IMR-90 (cell line): Measurements from ENCODE around the gene AGAP1. TPM values are rescaled to one million over a fixed set of nuclear protein-coding genes. Genes with fewer than 3 reads are reported as not detected.

ENCODE experiments used
- ATAC-seq: fragments of 200-7000 bp; cut with Tn5 transposase; 2 replicates; pipeline ENCODE4 v1.9.1; 2020; ENCODE audit warnings: low read depth, mild to moderate bottlenecking, moderate library complexity
- BruUV-seq: library from RNA; stranded (reverse); fragments of 400-500 nt; replicated peaks from 2 replicates; lab custom pipeline; 2021; lab: Mats Ljungman, UMichigan
- CTCF ChIA-PET: fragments of 300-600 bp; formaldehyde crosslinking; extraction: SDS; loops from one replicate; lab custom pipeline; 2021; ENCODE audit warnings: antibody characterized with exemption; lab: Yijun Ruan, JAX
- POLR2A ChIA-PET: fragments of 300-600 bp; sonication (Branson Sonifier 250); formaldehyde crosslinking; loops from one replicate; lab custom pipeline; 2022; ENCODE audit warnings: antibody characterized with exemption; ENCODE audit not compliant: unreplicated experiment; lab: Charles Lee
- DNase-seq: peaks from one replicate; pipeline ENCODE4 v3.0.0; 2013
- H2AFZ ChIP-seq: replicated peaks from 2 replicates; pipeline ENCODE3; 2013; ENCODE audit warnings: low read length, mild to moderate bottlenecking; ENCODE audit not compliant: poor library complexity
- H2AK5ac ChIP-seq: 2 replicates; pipeline ENCODE4 v1.6.1; 2013; ENCODE audit warnings: low read depth, low read length, inconsistent platforms
- H2AK9ac ChIP-seq: replicated peaks from 2 replicates; pipeline ENCODE3; 2013; ENCODE audit warnings: mild to moderate bottlenecking, low read depth, low read length, moderate library complexity; ENCODE audit not compliant: poor library complexity
- H2BK120ac ChIP-seq: 2 replicates; pipeline ENCODE4 v1.6.1; 2013; ENCODE audit warnings: low read depth, low read length, inconsistent platforms
- H2BK15ac ChIP-seq: 3 replicates; pipeline ENCODE4 v1.6.1; 2013; ENCODE audit warnings: low read depth, low read length, inconsistent platforms
- H2BK20ac ChIP-seq: 2 replicates; pipeline ENCODE4 v1.6.1; 2013; ENCODE audit warnings: low read depth, mild to moderate bottlenecking, inconsistent platforms, low read length, moderate library complexity
- H2BK5ac ChIP-seq: 2 replicates; pipeline ENCODE4 v1.6.1; 2013; ENCODE audit warnings: mild to moderate bottlenecking, low read depth, low read length, inconsistent platforms; ENCODE audit not compliant: poor library complexity, severe bottlenecking
- H3K14ac ChIP-seq: replicated peaks from 2 replicates; pipeline ENCODE4 v1.6.1; 2013; ENCODE audit warnings: low read depth, low read length, inconsistent platforms
- H3K18ac ChIP-seq: 2 replicates; pipeline ENCODE4 v1.6.1; 2013; ENCODE audit warnings: low read depth, low read length, control low read depth
- H3K23ac ChIP-seq: 2 replicates; pipeline ENCODE4 v1.6.1; 2013; ENCODE audit warnings: low read depth, low read length, inconsistent platforms
- H3K27ac ChIP-seq: 2 replicates; pipeline ENCODE4 v1.5.1; 2013; ENCODE audit warnings: mild to moderate bottlenecking, control low read depth, low read length; ENCODE audit not compliant: insufficient read depth
- H3K27me3 ChIP-seq: 2 replicates; pipeline ENCODE4 v1.6.1; 2013; ENCODE audit warnings: low read length; ENCODE audit not compliant: control insufficient read depth, insufficient read depth
- H3K36me3 ChIP-seq: 2 replicates; pipeline ENCODE4 v1.6.1; 2013; ENCODE audit warnings: low read length, mixed read lengths; ENCODE audit not compliant: control insufficient read depth, insufficient read depth
- H3K4ac ChIP-seq: 2 replicates; pipeline ENCODE4 v1.6.1; 2013; ENCODE audit warnings: low read depth, low read length, inconsistent platforms
- H3K4me1 ChIP-seq: 2 replicates; pipeline ENCODE4 v1.6.1; 2013; ENCODE audit warnings: low read length, mixed read lengths; ENCODE audit not compliant: control insufficient read depth, insufficient read depth
- H3K4me2 ChIP-seq: 2 replicates; pipeline ENCODE4 v1.6.1; 2013; ENCODE audit warnings: low read depth, mild to moderate bottlenecking, control low read depth, low read length, moderate library complexity
- H3K4me3 ChIP-seq: 2 replicates; pipeline ENCODE4 v1.5.1; 2013; ENCODE audit warnings: low read depth, mild to moderate bottlenecking, control low read depth, low read length, moderate library complexity; ENCODE audit not compliant: insufficient read depth
- H3K56ac ChIP-seq: 2 replicates; pipeline ENCODE4 v1.6.1; 2013; ENCODE audit warnings: low read length, inconsistent platforms; ENCODE audit not compliant: insufficient read depth; ENCODE audit errors: extremely low read depth
- H3K79me1 ChIP-seq, 2 experiments: 2 replicates each; pipeline ENCODE4 v1.6.1; 2013; ENCODE audit warnings: low read length in 2 of 2, inconsistent platforms in 1 of 2, low read depth in 1 of 2
- H3K9ac ChIP-seq: 2 replicates; pipeline ENCODE4 v1.6.1; 2013; ENCODE audit warnings: low read depth, low read length, control low read depth
- H3K9me1 ChIP-seq: 2 replicates; pipeline ENCODE4 v1.6.1; 2013; ENCODE audit warnings: low read length, inconsistent platforms; ENCODE audit not compliant: insufficient read depth
- H3K9me3 ChIP-seq: 2 replicates; pipeline ENCODE4 v1.6.1; 2013; ENCODE audit warnings: low read length; ENCODE audit not compliant: control insufficient read depth, insufficient read depth
- H4K20me1 ChIP-seq: 2 replicates; pipeline ENCODE4 v1.6.1; 2013; ENCODE audit warnings: low read length, inconsistent platforms; ENCODE audit not compliant: insufficient read depth
- H4K5ac ChIP-seq: 2 replicates; pipeline ENCODE4 v1.6.1; 2013; ENCODE audit warnings: mild to moderate bottlenecking, low read depth, low read length, control low read depth
- H4K8ac ChIP-seq, 2 experiments: 2 replicates each; pipeline ENCODE4 v1.6.1; 2013; ENCODE audit warnings: low read depth in 2 of 2, low read length in 2 of 2, control low read depth in 1 of 2, inconsistent platforms in 1 of 2
- H4K91ac ChIP-seq: 2 replicates; pipeline ENCODE4 v1.6.1; 2013; ENCODE audit warnings: low read depth, low read length, inconsistent platforms; ENCODE audit not compliant: insufficient read depth
- FOS ChIP-seq: fragments of 150-350 bp; IDR thresholded peaks from 2 replicates; pipeline ENCODE4 v1.6.1; 2016; ENCODE audit warnings: low read depth, low read length
- NFE2L2 ChIP-seq: fragments of 150-350 bp; IDR thresholded peaks from 2 replicates; pipeline ENCODE4 v1.6.1; 2016; ENCODE audit warnings: low read depth, mild to moderate bottlenecking, low read length
- POLR2A ChIP-seq: IDR thresholded peaks from 2 replicates; pipeline ENCODE4 v1.6.1; 2012; ENCODE audit warnings: mild to moderate bottlenecking, low read depth, low read length
- RFX5 ChIP-seq: IDR thresholded peaks from 2 replicates; pipeline ENCODE4 v1.8.0; 2012; ENCODE audit warnings: low read depth, mild to moderate bottlenecking, low read length, moderate library complexity
- SMC3 ChIP-seq: fragments of 150-350 bp; IDR thresholded peaks from 2 replicates; pipeline ENCODE4 v1.6.1; 2016; ENCODE audit warnings: low read depth, mild to moderate bottlenecking, antibody characterized with exemption, low read length, moderate library complexity
- WGBS, 2 experiments: methylation state at CpG; one replicate each; pipeline versions ENCODE4 v1.1.5 to v1.1.7; 2013; ENCODE audit warnings: missing lambda C conversion rate in 2 of 2; ENCODE audit not compliant: insufficient read length in 1 of 2; ENCODE audit errors: extremely low coverage in 2 of 2; 5-methylcytosine and 5-hydroxymethylcytosine counted together
- dilution Hi-C: fragments of 300-500 bp; cut with HindIII; formaldehyde crosslinking; loops from one replicate; pipeline ENCODE4 v1.14.3; 2018; ENCODE audit warnings: low sequenced_read_pairs; ENCODE audit not compliant: unreplicated experiment
- in situ Hi-C: fragments of 300-500 bp; cut with MboI; formaldehyde crosslinking; loops from 3 replicates; pipeline ENCODE4 v1.14.3; 2019; ENCODE audit warnings: low sequenced_read_pairs, inconsistent platforms, mixed read lengths
- intact Hi-C: fragments of 100-400 bp; cut with micrococcal nuclease; formaldehyde crosslinking; loops from 2 replicates; pipeline ENCODE4 v1.10.0; 2022
- polyA plus RNA-seq, 3 experiments: library from polyadenylated mRNA; depleted of rRNA; stranded (reverse); fragments of >200 nt; gene quantifications; 2 replicates each; pipeline ENCODE4 v1.2.3, GENCODE V29; 2012; ENCODE audit warnings: low replicate concordance in 1 of 3
- total RNA-seq: library from RNA; depleted of rRNA; stranded (reverse); fragments of >200 nt; gene quantifications from 2 replicates; pipeline ENCODE4 v1.2.3, GENCODE V29; 2012
- TF ChIP-seq, protein P1 (sequence below): conservative IDR thresholded peaks from 2 replicates; pipeline ENCODE4 v1.5.1; 2012; ENCODE audit warnings: mild to moderate bottlenecking, low read depth, low read length, improper control_type of control experiment
- TF ChIP-seq, protein P2 (sequence below): fragments of 150-350 bp; IDR thresholded peaks from 2 replicates; pipeline ENCODE4 v1.6.1; 2017; ENCODE audit warnings: mild to moderate bottlenecking, antibody characterized with exemption, low read length, low read depth

The AGAP1 gene
- total and polyA plus RNA-seq, 2 of the 4 experiments (the other 2 are of a cell fraction), result 15.1 to 16.4 TPM

DNA sequence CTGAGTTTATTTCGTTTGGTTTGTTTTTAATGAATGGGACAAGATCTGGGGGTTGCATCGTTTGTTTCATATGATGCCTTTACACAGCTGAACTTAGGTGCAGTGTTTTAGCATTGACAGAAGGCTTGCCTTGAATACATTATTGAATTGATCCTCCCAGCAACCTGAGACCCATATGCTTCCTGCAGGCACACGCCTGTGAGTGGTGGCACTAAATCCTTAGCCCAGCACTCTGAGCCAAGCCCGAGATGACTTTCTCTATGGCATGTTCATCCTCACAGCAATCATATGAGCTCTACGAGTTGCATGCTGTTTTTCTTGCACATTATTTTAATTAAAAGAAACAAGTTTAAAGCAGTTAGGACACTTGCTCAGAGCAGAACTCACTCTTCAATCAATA, 47.8 kb upstream of the AGAP1 start:
- no peak overlapping the region for H2AFZ ChIP-seq
- dilution Hi-C loops (no loop called here), in situ Hi-C loops (no loop called here), intact Hi-C loops (no loop called here)
- H3K4ac ChIP-seq, result no peak overlapping the region
- no peak overlapping the region for H3K14ac ChIP-seq
- H3K79me1 ChIP-seq, result no peaks in the 10 kb centered on the region
- CTCF ChIA-PET, result interaction anchor here (0.7 kb wide), 1 partner anchor 14 kb away, joined by 3 read pairs; no protein-coding TSS in a partner anchor
- H3K9ac ChIP-seq, result no peak overlapping the region
- H3K9me3 ChIP-seq, result peaks cover 2% of the 10 kb centered on the region; the same call in 1 of the 2 replicates
- no peak for TF ChIP-seq POLR2A
- TF ChIP-seq, protein P1, sequence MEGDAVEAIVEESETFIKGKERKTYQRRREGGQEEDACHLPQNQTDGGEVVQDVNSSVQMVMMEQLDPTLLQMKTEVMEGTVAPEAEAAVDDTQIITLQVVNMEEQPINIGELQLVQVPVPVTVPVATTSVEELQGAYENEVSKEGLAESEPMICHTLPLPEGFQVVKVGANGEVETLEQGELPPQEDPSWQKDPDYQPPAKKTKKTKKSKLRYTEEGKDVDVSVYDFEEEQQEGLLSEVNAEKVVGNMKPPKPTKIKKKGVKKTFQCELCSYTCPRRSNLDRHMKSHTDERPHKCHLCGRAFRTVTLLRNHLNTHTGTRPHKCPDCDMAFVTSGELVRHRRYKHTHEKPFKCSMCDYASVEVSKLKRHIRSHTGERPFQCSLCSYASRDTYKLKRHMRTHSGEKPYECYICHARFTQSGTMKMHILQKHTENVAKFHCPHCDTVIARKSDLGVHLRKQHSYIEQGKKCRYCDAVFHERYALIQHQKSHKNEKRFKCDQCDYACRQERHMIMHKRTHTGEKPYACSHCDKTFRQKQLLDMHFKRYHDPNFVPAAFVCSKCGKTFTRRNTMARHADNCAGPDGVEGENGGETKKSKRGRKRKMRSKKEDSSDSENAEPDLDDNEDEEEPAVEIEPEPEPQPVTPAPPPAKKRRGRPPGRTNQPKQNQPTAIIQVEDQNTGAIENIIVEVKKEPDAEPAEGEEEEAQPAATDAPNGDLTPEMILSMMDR, result no peak
- no peak for TF ChIP-seq SMC3
- TF ChIP-seq NFE2L2, result no peak
- no peak for TF ChIP-seq FOS
- TF ChIP-seq, protein P2, sequence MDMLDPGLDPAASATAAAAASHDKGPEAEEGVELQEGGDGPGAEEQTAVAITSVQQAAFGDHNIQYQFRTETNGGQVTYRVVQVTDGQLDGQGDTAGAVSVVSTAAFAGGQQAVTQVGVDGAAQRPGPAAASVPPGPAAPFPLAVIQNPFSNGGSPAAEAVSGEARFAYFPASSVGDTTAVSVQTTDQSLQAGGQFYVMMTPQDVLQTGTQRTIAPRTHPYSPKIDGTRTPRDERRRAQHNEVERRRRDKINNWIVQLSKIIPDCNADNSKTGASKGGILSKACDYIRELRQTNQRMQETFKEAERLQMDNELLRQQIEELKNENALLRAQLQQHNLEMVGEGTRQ, result no peak
- TF ChIP-seq RFX5, result no peak
- no peak overlapping the region for H2AK5ac ChIP-seq
- WGBS, 2 experiments, result 51% methylated on average over 3 of the region's 5 CpGs; no CpG with 5 or more reads in 1 of the 2 experiments
- no peak overlapping the region for H3K27ac ChIP-seq
- no TSS peak for BruUV-seq
- H3K23ac ChIP-seq, result no peak overlapping the region
- H4K20me1 ChIP-seq, result no peaks in the 10 kb centered on the region
- no peak overlapping the region for H2BK5ac ChIP-seq
- H2BK15ac ChIP-seq, result no peak overlapping the region
- H3K4me3 ChIP-seq, result no peak overlapping the region
- no peak for ATAC-seq
- peaks cover 11% of the 10 kb centered on the region for H3K27me3 ChIP-seq
- DNase-seq, result no peak
- no peak overlapping the region for H4K8ac ChIP-seq
- no peak overlapping the region for H2BK120ac ChIP-seq
- no peaks in the 10 kb centered on the region for H3K9me1 ChIP-seq
- H3K4me2 ChIP-seq, result no peak overlapping the region
- H4K5ac ChIP-seq, result no peak overlapping the region
- H3K4me1 ChIP-seq, result no peaks in the 10 kb centered on the region
- no peak overlapping the region for H2AK9ac ChIP-seq
- no peak overlapping the region for H3K56ac ChIP-seq
- no peak overlapping the region for H3K18ac ChIP-seq
- no peaks in the 10 kb centered on the region for H3K36me3 ChIP-seq
- POLR2A ChIA-PET, result no interaction called here
- H2BK20ac ChIP-seq, result no peak overlapping the region
- no peak overlapping the region for H4K91ac ChIP-seq
